ENCODE data around the gene TSPAN4. TPM values are rescaled to one million over a fixed set of nuclear protein-coding genes. Genes with fewer than 3 reads are reported as not detected.

The TSPAN4 gene
- polyA plus RNA-seq, 3 donors, result 52.6 to 75.5 (median 63.1) TPM

- Histone ChIP-seq H3K4me2 (replicated peaks; ENCODE audit: extremely low read depth, low read length, poor library complexity, severe bottlenecking) (peak overlapping the region; percentile 98), H4K20me1 (ENCODE audit: insufficient read depth, low read length) (no peaks in the 10 kb centered on the region), H3K9ac (ENCODE audit: insufficient read depth, low read length, poor library complexity, severe bottlenecking) (peak overlapping the region; percentile 59), H3K79me2 (ENCODE audit: insufficient read depth, low read length) (peaks cover 15% of the 10 kb centered on the region), H3K27me3 (ENCODE audit: control insufficient read depth in 2 of 2, insufficient read depth in 2 of 2, low read length in 2 of 2) (no peaks in the 10 kb centered on the region), H2AFZ (ENCODE audit: insufficient read depth, low read depth, low read length, poor library complexity, severe bottlenecking) (peak overlapping the region; percentile 78), H3K36me3 (replicated peaks in 1 of 2; ENCODE audit: control insufficient read depth in 1 of 2, insufficient read depth in 2 of 2, low read length in 2 of 2) (peaks cover 6 to 19% of the 10 kb centered on the region in 2 donors), H3K4me3 (replicated peaks in 1 of 3; ENCODE audit: low read depth in 2 of 3, low read length in 3 of 3) (peak overlapping the region; percentile 54 to 85 (median 84)), H3K27ac (ENCODE audit: low read depth in 1 of 2, low read length in 2 of 2) (peak overlapping the region; percentile 64 to 77), H3K9me3 (replicated peaks in 1 of 2; ENCODE audit: control insufficient read depth in 1 of 2, insufficient read depth in 1 of 2, low read length in 2 of 2) (no peaks in the 10 kb centered on the region), H3K4me1 (ENCODE audit: control insufficient read depth in 1 of 2, insufficient read depth in 2 of 2, low read length in 2 of 2) (peaks cover 29 to 33% of the 10 kb centered on the region in 2 donors)
- Mint-ChIP-seq H3K36me3 (peaks cover 13 to 27% of the 10 kb centered on the region in 2 donors), H3K27me3 (ENCODE audit: low read depth in 3 of 3) (no peaks in the 10 kb centered on the region), H3K27ac (peak overlapping the region; percentile 81 to 91 (median 87)), H3K4me3 (peak overlapping the region; percentile 80 to 94), H3K9me3 (peaks cover 0 to 2% (median 0%) of the 10 kb centered on the region in 7 donors), H3K4me1 (peaks cover 18% of the 10 kb centered on the region)
- intact Hi-C loops (cut with micrococcal nuclease), result loop anchor here (1.0 to 5.0 kb wide), 4 partner anchors 13 to 49 kb away; partner anchors contain the start of genes GATD1 (in 2 of the 2), RPLP2 (in 1 of the 2) and TALDO1 (in 1 of the 2)
- TF ChIP-seq, protein P1, sequence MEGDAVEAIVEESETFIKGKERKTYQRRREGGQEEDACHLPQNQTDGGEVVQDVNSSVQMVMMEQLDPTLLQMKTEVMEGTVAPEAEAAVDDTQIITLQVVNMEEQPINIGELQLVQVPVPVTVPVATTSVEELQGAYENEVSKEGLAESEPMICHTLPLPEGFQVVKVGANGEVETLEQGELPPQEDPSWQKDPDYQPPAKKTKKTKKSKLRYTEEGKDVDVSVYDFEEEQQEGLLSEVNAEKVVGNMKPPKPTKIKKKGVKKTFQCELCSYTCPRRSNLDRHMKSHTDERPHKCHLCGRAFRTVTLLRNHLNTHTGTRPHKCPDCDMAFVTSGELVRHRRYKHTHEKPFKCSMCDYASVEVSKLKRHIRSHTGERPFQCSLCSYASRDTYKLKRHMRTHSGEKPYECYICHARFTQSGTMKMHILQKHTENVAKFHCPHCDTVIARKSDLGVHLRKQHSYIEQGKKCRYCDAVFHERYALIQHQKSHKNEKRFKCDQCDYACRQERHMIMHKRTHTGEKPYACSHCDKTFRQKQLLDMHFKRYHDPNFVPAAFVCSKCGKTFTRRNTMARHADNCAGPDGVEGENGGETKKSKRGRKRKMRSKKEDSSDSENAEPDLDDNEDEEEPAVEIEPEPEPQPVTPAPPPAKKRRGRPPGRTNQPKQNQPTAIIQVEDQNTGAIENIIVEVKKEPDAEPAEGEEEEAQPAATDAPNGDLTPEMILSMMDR (IDR thresholded peaks at IDR 0.05), result no peak
- 19% methylated on average over 13 of the region's 18 CpGs for WGBS (ENCODE audit: insufficient coverage)
- DNase-seq, result no peak
Measured at GRCh38 chr11:796565-797295, 45.9 kb upstream of the TSPAN4 start.

GRCh38 chr11:797296-798092, 45.2 kb upstream of the TSPAN4 start:
- no peaks in the 10 kb centered on the region for H3K27me3 Mint-ChIP-seq (ENCODE audit: low read depth in 3 of 3)
- H3K9me3 ChIP-seq (replicated peaks in 1 of 2; ENCODE audit: control insufficient read depth in 1 of 2, insufficient read depth in 1 of 2, low read length in 2 of 2), result no peaks in the 10 kb centered on the region
- H3K4me1 ChIP-seq (ENCODE audit: control insufficient read depth in 1 of 2, insufficient read depth in 2 of 2, low read length in 2 of 2), result peaks cover 29 to 33% of the 10 kb centered on the region in 2 donors
- H3K4me3 Mint-ChIP-seq, result peak overlapping the region; percentile 80 to 94
- H4K20me1 ChIP-seq (ENCODE audit: insufficient read depth, low read length), result no peaks in the 10 kb centered on the region
- H3K36me3 Mint-ChIP-seq, result peaks cover 10 to 28% of the 10 kb centered on the region in 2 donors
- H2AFZ ChIP-seq (ENCODE audit: insufficient read depth, low read depth, low read length, poor library complexity, severe bottlenecking), result peak overlapping the region; percentile 78
- peak; percentile 30 to 69 (median 55) for DNase-seq
- intact Hi-C loops (cut with micrococcal nuclease), result loop anchor here (2.0 to 5.0 kb wide), 2 partner anchors 21 to 50 kb away; partner anchors contain the start of genes GATD1 (in 2 of the 2) and TALDO1 (in 1 of the 2)
- peaks cover 15% of the 10 kb centered on the region for H3K79me2 ChIP-seq (ENCODE audit: insufficient read depth, low read length)
- under 1% methylated on average over 54 of the region's 57 CpGs for WGBS (ENCODE audit: insufficient coverage)
- H3K9me3 Mint-ChIP-seq, result peaks cover 0 to 3% (median 0%) of the 10 kb centered on the region in 7 donors
- peak overlapping the region; percentile 64 to 77 for H3K27ac ChIP-seq (ENCODE audit: low read depth in 1 of 2, low read length in 2 of 2)
- H3K27me3 ChIP-seq (ENCODE audit: control insufficient read depth in 2 of 2, insufficient read depth in 2 of 2, low read length in 2 of 2), result no peaks in the 10 kb centered on the region
- peak overlapping the region; percentile 42 to 91 (median 87) for H3K27ac Mint-ChIP-seq
- TF ChIP-seq, protein P1 (IDR thresholded peaks at IDR 0.05), result no peak
- peak overlapping the region; percentile 59 for H3K9ac ChIP-seq (ENCODE audit: insufficient read depth, low read length, poor library complexity, severe bottlenecking)
- peak overlapping the region; percentile 54 to 85 (median 84) for H3K4me3 ChIP-seq (replicated peaks in 1 of 3; ENCODE audit: low read depth in 2 of 3, low read length in 3 of 3)
- peaks cover 12 to 17% of the 10 kb centered on the region in 2 donors for H3K36me3 ChIP-seq (replicated peaks in 1 of 2; ENCODE audit: control insufficient read depth in 1 of 2, insufficient read depth in 2 of 2, low read length in 2 of 2)
- peak overlapping the region; percentile 98 for H3K4me2 ChIP-seq (replicated peaks; ENCODE audit: extremely low read depth, low read length, poor library complexity, severe bottlenecking)
- H3K4me1 Mint-ChIP-seq, result peaks cover 18% of the 10 kb centered on the region

All from CD14-positive monocyte (primary cell).